Lower leg skin (tissue), 4 donors: Measurements from ENCODE around the gene NKD2. TPM values are rescaled to one million over a fixed set of nuclear protein-coding genes. Genes with fewer than 3 reads are reported as not detected.

Source experiments
- DNase-seq, 2 donors: peaks; one replicate each; pipeline ENCODE4 v3.0.0-alpha.2; 2019; ENCODE audit warnings: low spot score in 2 of 2
- H3K4me3 ChIP-seq: fragments of 200-600 bp; sonication (generic); 2 replicates; pipeline ENCODE4 v1.5.1; 2017; ENCODE audit warnings: mild to moderate bottlenecking, low read depth; ENCODE audit not compliant: poor library complexity, severe bottlenecking
- POLR2A ChIP-seq, 2 donors: fragments of 450-650 bp; IDR thresholded peaks; one replicate each; pipeline ENCODE4 v1.6.1; 2016 to 2017; ENCODE audit warnings: antibody characterized with exemption in 2 of 2, mild to moderate bottlenecking in 1 of 2, moderate library complexity in 1 of 2
- WGBS, 2 donors: methylation state at CpG; one replicate each; pipeline ENCODE4 v1.1.5; 2018; 5-methylcytosine and 5-hydroxymethylcytosine counted together
- intact Hi-C: fragments of 100-400 bp; cut with DNase I; formaldehyde crosslinking; loops from one replicate; pipeline ENCODE4 v1.15.0; 2023; ENCODE audit warnings: low total_unique reads
- total RNA-seq, 4 donors: library from RNA; depleted of rRNA; stranded (reverse); fragments of >200 nt; gene quantifications; one replicate each; pipeline ENCODE4 v1.1.0, GENCODE V29; 2016
- TF ChIP-seq, protein P1 (sequence below), 3 donors: fragments of 450-650 bp; IDR thresholded peaks; one replicate each; pipeline ENCODE4 v1.5.1; 2016; ENCODE audit warnings: antibody characterized with exemption in 3 of 3, mild to moderate bottlenecking in 3 of 3, moderate library complexity in 2 of 3

Gene NKD2
- total RNA-seq, 4 donors from 2014 or later: 2.7 to 9.4 (median 3.5) TPM

DNA sequence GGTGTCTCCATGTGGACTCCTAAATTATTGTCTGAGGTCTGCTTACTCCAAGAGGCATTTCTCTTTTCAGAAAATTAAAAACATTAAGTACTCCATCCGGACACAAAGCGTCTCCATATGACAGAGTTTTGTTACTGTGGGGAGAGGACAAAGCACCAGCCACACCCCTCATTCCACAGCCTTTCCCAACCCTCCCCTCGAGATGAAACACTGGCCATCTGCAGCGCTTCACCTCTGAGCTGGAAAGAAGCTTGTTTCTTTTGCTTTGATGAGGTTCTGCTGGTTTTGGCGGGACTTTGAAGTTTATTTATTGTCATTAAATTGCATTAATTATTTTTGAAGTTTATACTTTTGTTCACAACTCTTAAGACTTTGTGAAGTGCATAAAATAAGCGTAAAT, 27.6 kb upstream of the NKD2 start:
- intact Hi-C loops: no loop called here
- WGBS, 2 donors: 34 to 36% methylated on average over 6 of the region's 6 CpGs
- DNase-seq: no peak
- no peak for TF ChIP-seq POLR2A (IDR thresholded peaks at IDR 0.05)
- TF ChIP-seq, protein P1, sequence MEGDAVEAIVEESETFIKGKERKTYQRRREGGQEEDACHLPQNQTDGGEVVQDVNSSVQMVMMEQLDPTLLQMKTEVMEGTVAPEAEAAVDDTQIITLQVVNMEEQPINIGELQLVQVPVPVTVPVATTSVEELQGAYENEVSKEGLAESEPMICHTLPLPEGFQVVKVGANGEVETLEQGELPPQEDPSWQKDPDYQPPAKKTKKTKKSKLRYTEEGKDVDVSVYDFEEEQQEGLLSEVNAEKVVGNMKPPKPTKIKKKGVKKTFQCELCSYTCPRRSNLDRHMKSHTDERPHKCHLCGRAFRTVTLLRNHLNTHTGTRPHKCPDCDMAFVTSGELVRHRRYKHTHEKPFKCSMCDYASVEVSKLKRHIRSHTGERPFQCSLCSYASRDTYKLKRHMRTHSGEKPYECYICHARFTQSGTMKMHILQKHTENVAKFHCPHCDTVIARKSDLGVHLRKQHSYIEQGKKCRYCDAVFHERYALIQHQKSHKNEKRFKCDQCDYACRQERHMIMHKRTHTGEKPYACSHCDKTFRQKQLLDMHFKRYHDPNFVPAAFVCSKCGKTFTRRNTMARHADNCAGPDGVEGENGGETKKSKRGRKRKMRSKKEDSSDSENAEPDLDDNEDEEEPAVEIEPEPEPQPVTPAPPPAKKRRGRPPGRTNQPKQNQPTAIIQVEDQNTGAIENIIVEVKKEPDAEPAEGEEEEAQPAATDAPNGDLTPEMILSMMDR (IDR thresholded peaks at IDR 0.05): no peak
- no peak overlapping the region for H3K4me3 ChIP-seq

DNA sequence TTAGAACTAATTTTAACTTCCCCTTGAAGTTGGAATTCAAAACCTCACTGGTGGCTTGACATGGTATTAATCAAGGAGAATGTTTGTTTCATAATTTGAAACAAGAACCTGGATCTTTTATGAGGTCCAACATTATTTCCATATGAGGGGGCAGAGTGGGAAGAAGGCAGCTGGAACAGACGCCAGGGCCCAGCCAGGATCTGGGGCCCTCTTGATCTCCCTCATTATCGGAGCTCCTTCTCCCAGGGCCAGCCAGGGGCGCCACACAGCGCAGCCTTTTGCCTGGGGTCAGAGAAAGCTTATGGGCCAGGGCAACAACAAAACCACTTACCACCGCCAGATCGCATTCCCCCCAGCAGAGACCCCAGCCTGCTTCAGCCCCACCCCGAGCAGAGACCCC, 27.1 kb upstream of the NKD2 start:
- 67 to 70% methylated on average over 7 of the region's 7 CpGs for WGBS, 2 donors
- DNase-seq: peak in 1 of 2 donors; percentile 85
- no peak overlapping the region for H3K4me3 ChIP-seq
- intact Hi-C loops: no loop called here
- no peak for TF ChIP-seq POLR2A (IDR thresholded peaks at IDR 0.05)
- TF ChIP-seq, protein P1 (IDR thresholded peaks at IDR 0.05): no peak

DNA sequence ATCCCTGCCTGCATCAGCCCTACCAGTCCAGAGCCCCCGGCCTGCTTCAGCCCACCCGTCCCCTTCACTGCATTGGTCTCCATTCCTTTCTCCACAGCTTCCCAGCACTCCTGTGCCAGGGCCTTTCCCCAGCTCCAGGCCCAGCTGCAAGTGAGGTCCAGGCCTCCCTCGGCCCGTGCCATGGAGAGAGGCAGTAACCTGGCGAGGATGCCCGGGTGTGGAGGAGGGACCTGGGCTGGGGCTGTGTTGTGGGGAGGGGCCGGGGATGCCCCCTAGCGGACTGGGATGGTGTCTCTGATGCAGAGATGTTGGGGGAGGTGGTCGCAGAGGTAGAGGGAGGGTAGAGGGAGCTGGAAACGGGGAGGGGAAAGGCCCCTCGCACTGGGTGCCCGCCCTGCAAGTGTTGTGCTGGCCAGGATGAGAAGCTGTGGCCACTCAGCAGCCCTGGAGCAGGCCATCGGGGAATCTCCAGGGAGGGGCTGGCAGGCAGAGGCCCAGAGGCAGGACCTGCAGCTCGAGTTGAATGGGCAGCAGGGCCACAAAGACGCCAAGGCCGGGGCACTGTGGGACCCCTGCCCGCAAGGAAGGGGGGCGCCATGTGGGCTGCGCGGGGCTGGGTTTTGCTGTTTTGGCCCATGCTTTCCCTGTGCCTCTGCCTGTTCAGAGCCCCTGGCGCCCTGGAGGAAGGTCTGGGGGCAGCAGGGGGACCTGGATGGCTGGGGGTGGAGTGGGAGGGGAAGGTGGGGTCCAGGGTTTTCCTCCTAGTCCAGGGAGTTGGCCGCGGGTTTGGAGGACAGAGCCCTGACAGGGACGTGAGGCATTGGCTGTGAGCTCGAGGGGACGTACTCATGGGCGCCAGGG, 26.0 kb upstream of the NKD2 start:
- TF ChIP-seq, protein P1 (IDR thresholded peaks at IDR 0.05): no peak
- no peak for TF ChIP-seq POLR2A (IDR thresholded peaks at IDR 0.05)
- no peak overlapping the region for H3K4me3 ChIP-seq
- WGBS, 2 donors: 64 to 66% methylated on average over 25 to 27 of the region's 27 CpGs
- DNase-seq: no peak
- intact Hi-C loops: no loop called here

DNA sequence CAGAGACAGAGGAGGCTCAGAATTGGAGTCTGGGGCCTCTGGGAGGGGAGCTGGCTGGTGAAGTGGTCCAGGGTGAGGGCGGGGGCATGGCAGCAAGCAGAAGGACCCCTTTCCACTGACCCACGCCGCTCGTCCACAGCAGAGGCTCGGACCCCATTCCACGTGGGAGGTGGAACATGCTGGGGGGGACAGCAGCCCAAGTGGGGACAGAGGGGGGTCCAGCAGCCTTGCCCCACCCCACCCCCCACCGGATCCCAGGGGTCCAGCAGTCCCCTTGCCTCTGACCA, 25.4 kb upstream of the NKD2 start:
- H3K4me3 ChIP-seq: no peak overlapping the region
- intact Hi-C loops: no loop called here
- 89 to 93% methylated on average over 6 to 7 of the region's 7 CpGs for WGBS, 2 donors
- TF ChIP-seq, protein P1 (IDR thresholded peaks at IDR 0.05): no peak
- no peak for TF ChIP-seq POLR2A (IDR thresholded peaks at IDR 0.05)
- DNase-seq: no peak

DNA sequence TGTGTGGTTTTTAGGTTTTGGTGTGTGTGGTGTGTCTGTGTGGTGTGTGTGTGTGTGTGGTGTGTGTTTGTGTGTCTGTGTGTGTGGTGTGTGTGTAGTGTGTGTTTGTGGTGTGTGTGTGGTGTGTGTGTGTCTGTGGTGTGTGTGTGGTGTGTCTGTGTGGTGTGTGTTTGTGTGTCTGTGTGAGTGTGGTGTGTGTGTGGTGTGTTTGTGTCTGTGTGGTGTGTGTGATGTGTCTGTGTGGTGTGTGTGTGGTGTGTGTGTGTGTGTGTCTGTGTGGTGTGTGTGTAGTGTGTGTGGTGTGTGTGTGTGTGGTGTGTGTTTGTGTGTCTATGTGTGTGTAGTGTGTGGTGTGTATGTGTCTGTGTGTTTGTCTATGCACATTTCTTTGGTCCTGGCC, 25.0 kb upstream of the NKD2 start:
- no peak for DNase-seq
- intact Hi-C loops: no loop called here
- H3K4me3 ChIP-seq: no peak overlapping the region
- TF ChIP-seq, protein P1 (IDR thresholded peaks at IDR 0.05): no peak
- TF ChIP-seq POLR2A (IDR thresholded peaks at IDR 0.05): no peak

DNA sequence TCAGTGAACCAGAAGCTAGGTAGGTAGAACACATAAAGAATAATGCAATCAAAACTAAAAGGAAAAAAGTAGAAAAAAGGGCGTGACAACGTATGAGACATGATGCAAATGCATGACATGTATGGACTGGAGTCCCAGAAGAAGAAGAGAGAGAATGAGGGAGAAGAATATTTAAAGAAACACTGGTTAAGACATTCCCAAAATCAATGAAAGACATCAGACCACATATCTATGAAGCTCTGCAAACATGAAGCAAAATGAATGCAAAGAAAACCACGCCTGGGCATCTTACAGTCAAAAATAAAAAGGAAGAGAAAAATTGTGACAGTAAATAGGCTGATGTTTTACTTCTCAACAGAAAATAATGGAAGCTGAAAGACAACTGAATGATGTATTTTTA, 23.8 kb upstream of the NKD2 start:
- intact Hi-C loops: no loop called here
- H3K4me3 ChIP-seq: no peak overlapping the region

More for the DNA sequence above, 23.8 kb upstream of the NKD2 start:
- DNase-seq: no peak
- TF ChIP-seq, protein P1 (IDR thresholded peaks at IDR 0.05): no peak
- no peak for TF ChIP-seq POLR2A (IDR thresholded peaks at IDR 0.05)
- 81 to 91% methylated on average over 3 of the region's 3 CpGs for WGBS, 2 donors
